ENCODE results near the gene ZSCAN1. TPM values are rescaled to one million over a fixed set of nuclear protein-coding genes. Genes with fewer than 3 reads are reported as not detected.
A peak's percentile ranks its signal among the peaks of the same experiment; 100 is the strongest.
"Not testable (repeated sequence)": the region's sequence is repeated elsewhere in the genome, so short reads cannot be mapped to it uniquely, and the experiment has no call there.

The ZSCAN1 gene
- total RNA-seq: not detected

- Histone ChIP-seq H3K9me3 (ENCODE audit: control insufficient read depth in 3 of 3, low read length in 3 of 3) (peaks cover 3 to 7% (median 5%) of the 10 kb centered on the region in 3 donors), H3K9ac (ENCODE audit: low read depth in 1 of 3, low read length in 3 of 3) (no peak within 1 kb of the TSS), H3K4me3 (ENCODE audit: low read length in 3 of 3) (no peak within 1 kb of the TSS), H3K27me3 (ENCODE audit: control insufficient read depth in 3 of 3, insufficient read depth in 3 of 3, low read length in 3 of 3) (peaks cover 4 to 11% (median 8%) of the 10 kb centered on the region in 3 donors), H3K4me1 (ENCODE audit: control insufficient read depth in 3 of 3, insufficient read depth in 3 of 3, low read length in 3 of 3) (no peaks in the 10 kb centered on the region), H3K36me3 (ENCODE audit: control insufficient read depth in 3 of 3, insufficient read depth in 3 of 3, low read length in 3 of 3) (no peaks in the 10 kb centered on the region), H3K27ac (ENCODE audit: low read depth, low read length) (no peak within 1 kb of the TSS)
Observed at GRCh38 chr19:58033741-58034476, at the start of gene ZSCAN1. Gene ZSCAN1 (plus strand): TSS chr19:58034025. CDS start chr19:58037837, 3,812 bp downstream.

- peaks cover 42 to 48% (median 44%) of the 10 kb centered on the region in 3 donors for H3K9me3 ChIP-seq (ENCODE audit: control insufficient read depth in 3 of 3, low read length in 3 of 3)
- H3K36me3 ChIP-seq (ENCODE audit: control insufficient read depth in 3 of 3, insufficient read depth in 3 of 3, low read length in 3 of 3): peaks cover 69 to 74% (median 70%) of the 10 kb centered on the region in 3 donors
- H3K4me3 ChIP-seq (ENCODE audit: low read length in 3 of 3): peak overlapping the region in 1 of 3 donors; percentile 48
- H3K9ac ChIP-seq (ENCODE audit: low read depth in 1 of 3, low read length in 3 of 3): no peak overlapping the region
- H3K27ac ChIP-seq (ENCODE audit: low read depth, low read length): no peak overlapping the region
- H3K27me3 ChIP-seq (ENCODE audit: control insufficient read depth in 3 of 3, insufficient read depth in 3 of 3, low read length in 3 of 3): no peaks in the 10 kb centered on the region
- H3K4me1 ChIP-seq (ENCODE audit: control insufficient read depth in 3 of 3, insufficient read depth in 3 of 3, low read length in 3 of 3): no peaks in the 10 kb centered on the region
Observed at GRCh38 chr19:57992841-57993240, 41.0 kb upstream of the ZSCAN1 start.

GRCh38 chr19:58000677-58001076, 33.1 kb upstream of the ZSCAN1 start:
- H3K9me3 ChIP-seq (ENCODE audit: control insufficient read depth in 3 of 3, low read length in 3 of 3): peaks cover 8 to 26% (median 24%) of the 10 kb centered on the region in 3 donors
- H3K9ac ChIP-seq (ENCODE audit: low read depth in 1 of 3, low read length in 3 of 3): no peak overlapping the region
- H3K4me1 ChIP-seq (ENCODE audit: control insufficient read depth in 3 of 3, insufficient read depth in 3 of 3, low read length in 3 of 3): peaks cover 16 to 28% (median 25%) of the 10 kb centered on the region in 3 donors
- H3K27ac ChIP-seq (ENCODE audit: low read depth, low read length): no peak overlapping the region
- H3K27me3 ChIP-seq (ENCODE audit: control insufficient read depth in 3 of 3, insufficient read depth in 3 of 3, low read length in 3 of 3): no peaks in the 10 kb centered on the region
- H3K4me3 ChIP-seq (ENCODE audit: low read length in 3 of 3): peak overlapping the region; percentile 92 to 97 (median 92)
- peaks cover 57 to 66% (median 62%) of the 10 kb centered on the region in 3 donors for H3K36me3 ChIP-seq (ENCODE audit: control insufficient read depth in 3 of 3, insufficient read depth in 3 of 3, low read length in 3 of 3)

GRCh38 chr19:58001895-58002369, 31.9 kb upstream of the ZSCAN1 start:
- H3K27me3 ChIP-seq (ENCODE audit: control insufficient read depth in 3 of 3, insufficient read depth in 3 of 3, low read length in 3 of 3): no peaks in the 10 kb centered on the region
- H3K27ac ChIP-seq (ENCODE audit: low read depth, low read length): peak overlapping the region; percentile 66
- peaks cover 57 to 63% (median 61%) of the 10 kb centered on the region in 3 donors for H3K36me3 ChIP-seq (ENCODE audit: control insufficient read depth in 3 of 3, insufficient read depth in 3 of 3, low read length in 3 of 3)
- H3K9me3 ChIP-seq (ENCODE audit: control insufficient read depth in 3 of 3, low read length in 3 of 3): peaks cover 8 to 24% (median 20%) of the 10 kb centered on the region in 3 donors
- H3K9ac ChIP-seq (ENCODE audit: low read depth in 1 of 3, low read length in 3 of 3): peak overlapping the region; percentile 92 to 98 (median 92)
- H3K4me1 ChIP-seq (ENCODE audit: control insufficient read depth in 3 of 3, insufficient read depth in 3 of 3, low read length in 3 of 3): peaks cover 16 to 28% (median 25%) of the 10 kb centered on the region in 3 donors
- peak overlapping the region; percentile 92 to 97 (median 92) for H3K4me3 ChIP-seq (ENCODE audit: low read length in 3 of 3)

GRCh38 chr19:58002384-58003173, 31.2 kb upstream of the ZSCAN1 start, which contains the start of gene ZNF606:
Gene ZNF606 (minus strand): TSS chr19:58002820. CDS start chr19:58001319, 1,501 bp downstream.
- Histone ChIP-seq H3K36me3 (ENCODE audit: control insufficient read depth in 3 of 3, insufficient read depth in 3 of 3, low read length in 3 of 3) (peaks cover 57 to 61% (median 58%) of the 10 kb centered on the region in 3 donors), H3K4me3 (ENCODE audit: low read length in 3 of 3) (peak within 1 kb of the TSS; percentile 92 to 97 (median 92)), H3K9me3 (ENCODE audit: control insufficient read depth in 3 of 3, low read length in 3 of 3) (peaks cover 12 to 27% (median 22%) of the 10 kb centered on the region in 3 donors)

GRCh38 chr19:58003174-58003828, 30.5 kb upstream of the ZSCAN1 start:
- peak overlapping the region; percentile 92 to 97 (median 92) for H3K4me3 ChIP-seq (ENCODE audit: low read length in 3 of 3)
- H3K27ac ChIP-seq (ENCODE audit: low read depth, low read length): peak overlapping the region; percentile 66
- H3K9me3 ChIP-seq (ENCODE audit: control insufficient read depth in 3 of 3, low read length in 3 of 3): peaks cover 12 to 29% (median 20%) of the 10 kb centered on the region in 3 donors
- no peaks in the 10 kb centered on the region for H3K27me3 ChIP-seq (ENCODE audit: control insufficient read depth in 3 of 3, insufficient read depth in 3 of 3, low read length in 3 of 3)
- H3K36me3 ChIP-seq (ENCODE audit: control insufficient read depth in 3 of 3, insufficient read depth in 3 of 3, low read length in 3 of 3): peaks cover 53 to 54% (median 53%) of the 10 kb centered on the region in 3 donors
- H3K9ac ChIP-seq (ENCODE audit: low read depth in 1 of 3, low read length in 3 of 3): peak overlapping the region; percentile 82 to 98 (median 92)
- peaks cover 16 to 28% (median 25%) of the 10 kb centered on the region in 3 donors for H3K4me1 ChIP-seq (ENCODE audit: control insufficient read depth in 3 of 3, insufficient read depth in 3 of 3, low read length in 3 of 3)

More at GRCh38 chr19:58002384-58003173, 31.2 kb upstream of the ZSCAN1 start, which contains the start of gene ZNF606:
- H3K9ac ChIP-seq (ENCODE audit: low read depth in 1 of 3, low read length in 3 of 3): peak within 1 kb of the TSS; percentile 92 to 98 (median 92)
- peaks cover 16 to 28% (median 25%) of the 10 kb centered on the region in 3 donors for H3K4me1 ChIP-seq (ENCODE audit: control insufficient read depth in 3 of 3, insufficient read depth in 3 of 3, low read length in 3 of 3)
- H3K27me3 ChIP-seq (ENCODE audit: control insufficient read depth in 3 of 3, insufficient read depth in 3 of 3, low read length in 3 of 3): no peaks in the 10 kb centered on the region
- peak within 1 kb of the TSS; percentile 66 for H3K27ac ChIP-seq (ENCODE audit: low read depth, low read length)

- Histone ChIP-seq H3K9me3 (ENCODE audit: control insufficient read depth in 3 of 3, low read length in 3 of 3) (peaks cover 7 to 21% (median 12%) of the 10 kb centered on the region in 3 donors), H3K9ac (ENCODE audit: low read depth in 1 of 3, low read length in 3 of 3) (no peak overlapping the region), H3K27ac (ENCODE audit: low read depth, low read length) (no peak overlapping the region), H3K4me1 (ENCODE audit: control insufficient read depth in 3 of 3, insufficient read depth in 3 of 3, low read length in 3 of 3) (peaks cover 16 to 24% (median 23%) of the 10 kb centered on the region in 3 donors), H3K4me3 (ENCODE audit: low read length in 3 of 3) (no peak overlapping the region), H3K27me3 (ENCODE audit: control insufficient read depth in 3 of 3, insufficient read depth in 3 of 3, low read length in 3 of 3) (peaks cover 0 to 2% (median 0%) of the 10 kb centered on the region in 3 donors), H3K36me3 (ENCODE audit: control insufficient read depth in 3 of 3, insufficient read depth in 3 of 3, low read length in 3 of 3) (peaks cover 19 to 27% (median 25%) of the 10 kb centered on the region in 3 donors)
Observed at GRCh38 chr19:58007285-58007684, 26.5 kb upstream of the ZSCAN1 start.

GRCh38 chr19:58008877-58009276, 24.9 kb upstream of the ZSCAN1 start:
- Histone ChIP-seq H3K27me3 (ENCODE audit: control insufficient read depth in 3 of 3, insufficient read depth in 3 of 3, low read length in 3 of 3) (peaks cover 0 to 10% (median 9%) of the 10 kb centered on the region in 3 donors), H3K4me1 (ENCODE audit: control insufficient read depth in 3 of 3, insufficient read depth in 3 of 3, low read length in 3 of 3) (peaks cover 8 to 14% (median 13%) of the 10 kb centered on the region in 3 donors), H3K9me3 (ENCODE audit: control insufficient read depth in 3 of 3, low read length in 3 of 3) (peaks cover 7 to 27% (median 12%) of the 10 kb centered on the region in 3 donors), H3K36me3 (ENCODE audit: control insufficient read depth in 3 of 3, insufficient read depth in 3 of 3, low read length in 3 of 3) (peaks cover 21 to 25% (median 25%) of the 10 kb centered on the region in 3 donors)
- not testable (repeated sequence) for H3K4me3 ChIP-seq (ENCODE audit: low read length in 3 of 3); H3K9ac ChIP-seq (ENCODE audit: low read depth in 1 of 3, low read length in 3 of 3); H3K27ac ChIP-seq (ENCODE audit: low read depth, low read length)

GRCh38 chr19:58009301-58009665, 24.5 kb upstream of the ZSCAN1 start:
- H3K9ac ChIP-seq (ENCODE audit: low read depth in 1 of 3, low read length in 3 of 3): peak overlapping the region in 1 of 3 donors; percentile 50
- peaks cover 18 to 22% (median 22%) of the 10 kb centered on the region in 3 donors for H3K36me3 ChIP-seq (ENCODE audit: control insufficient read depth in 3 of 3, insufficient read depth in 3 of 3, low read length in 3 of 3)
- H3K27ac ChIP-seq (ENCODE audit: low read depth, low read length): no peak overlapping the region
- peaks cover 4 to 25% (median 15%) of the 10 kb centered on the region in 3 donors for H3K9me3 ChIP-seq (ENCODE audit: control insufficient read depth in 3 of 3, low read length in 3 of 3)
- peak overlapping the region; percentile 68 to 71 (median 69) for H3K4me3 ChIP-seq (ENCODE audit: low read length in 3 of 3)
- H3K27me3 ChIP-seq (ENCODE audit: control insufficient read depth in 3 of 3, insufficient read depth in 3 of 3, low read length in 3 of 3): peaks cover 0 to 10% (median 9%) of the 10 kb centered on the region in 3 donors
- H3K4me1 ChIP-seq (ENCODE audit: control insufficient read depth in 3 of 3, insufficient read depth in 3 of 3, low read length in 3 of 3): peaks cover 8 to 12% (median 11%) of the 10 kb centered on the region in 3 donors
